Bronchial epithelial cell (primary cell): Measurements from ENCODE around the gene ADGRG4. TPM values are rescaled to one million over a fixed set of nuclear protein-coding genes. Genes with fewer than 3 reads are reported as not detected.

Source experiments
- DNase-seq: peaks from one replicate; pipeline ENCODE4 v3.0.0-alpha.2; 2010; ENCODE audit warnings: low read depth
- FAIRE-seq: peaks from 2 replicates; lab custom pipeline; 2011; peaks lifted over from hg19 to GRCh38; lab: Jason Lieb, UNC
- H3K27me3 ChIP-seq: 2 replicates; pipeline ENCODE4 v1.5.1; 2011; ENCODE audit warnings: low read length; ENCODE audit not compliant: control insufficient read depth, insufficient read depth
- H3K36me3 ChIP-seq: 2 replicates; pipeline ENCODE4 v1.5.1; 2011; ENCODE audit warnings: low read length; ENCODE audit not compliant: control insufficient read depth, insufficient read depth
- H3K4me3 ChIP-seq: 2 replicates; pipeline ENCODE4 v1.5.1; 2011; ENCODE audit warnings: mild to moderate bottlenecking, low read depth, low read length, control low read depth
- CTCF ChIP-seq: IDR thresholded peaks from 2 replicates; pipeline ENCODE4 v1.5.1; 2011; ENCODE audit warnings: mild to moderate bottlenecking, moderate library complexity, low read length, control low read depth, inconsistent platforms; ENCODE audit not compliant: insufficient read depth, severe bottlenecking
- total RNA-seq: library from RNA; depleted of rRNA; stranded (reverse); fragments of >200 nt; gene quantifications from 2 replicates; pipeline ENCODE4 v1.2.1, GENCODE V29; 2014

Gene ADGRG4
- total RNA-seq, 1 donor from 2014 or later, result not detected

DNA sequence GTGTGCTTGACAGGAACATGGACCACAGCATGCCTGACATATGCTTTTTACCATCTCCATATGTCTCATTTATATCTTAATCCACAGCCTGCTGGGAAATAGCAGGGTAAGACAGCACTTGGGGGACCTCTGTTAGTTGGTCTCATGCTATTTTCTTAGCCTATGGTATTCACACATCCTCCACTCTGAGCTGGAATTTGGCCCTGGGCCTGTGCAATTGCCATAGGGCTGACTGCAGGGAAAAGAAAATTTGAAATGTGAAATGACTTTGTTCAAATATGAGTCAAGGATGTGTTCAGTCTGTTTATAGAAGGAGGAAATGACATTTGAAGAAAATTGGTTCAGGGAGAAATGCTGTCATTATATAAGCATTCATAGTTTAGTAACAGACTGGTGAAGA is 40.0 kb upstream of the ADGRG4 start:
- peak; percentile 67 for DNase-seq
- Histone ChIP-seq H3K36me3 (no peaks in the 10 kb centered on the region), H3K4me3 (no peak overlapping the region), H3K27me3 (no peaks in the 10 kb centered on the region)
- no peak for TF ChIP-seq CTCF
- FAIRE-seq, result no peak

- DNase-seq (peak; percentile 38), FAIRE-seq (no peak)
- no peak for TF ChIP-seq CTCF
- Histone ChIP-seq H3K36me3 (no peaks in the 10 kb centered on the region), H3K4me3 (no peak overlapping the region), H3K27me3 (no peaks in the 10 kb centered on the region)
Measured at GRCh38 chrX:136261321-136261720, 39.4 kb upstream of the ADGRG4 start.

- FAIRE-seq, result no peak
- no peak for DNase-seq
- Histone ChIP-seq H3K27me3 (no peaks in the 10 kb centered on the region), H3K4me3 (no peak overlapping the region), H3K36me3 (no peaks in the 10 kb centered on the region)
- TF ChIP-seq CTCF, result no peak
Measured at GRCh38 chrX:136262243-136262642, 38.5 kb upstream of the ADGRG4 start.

DNA sequence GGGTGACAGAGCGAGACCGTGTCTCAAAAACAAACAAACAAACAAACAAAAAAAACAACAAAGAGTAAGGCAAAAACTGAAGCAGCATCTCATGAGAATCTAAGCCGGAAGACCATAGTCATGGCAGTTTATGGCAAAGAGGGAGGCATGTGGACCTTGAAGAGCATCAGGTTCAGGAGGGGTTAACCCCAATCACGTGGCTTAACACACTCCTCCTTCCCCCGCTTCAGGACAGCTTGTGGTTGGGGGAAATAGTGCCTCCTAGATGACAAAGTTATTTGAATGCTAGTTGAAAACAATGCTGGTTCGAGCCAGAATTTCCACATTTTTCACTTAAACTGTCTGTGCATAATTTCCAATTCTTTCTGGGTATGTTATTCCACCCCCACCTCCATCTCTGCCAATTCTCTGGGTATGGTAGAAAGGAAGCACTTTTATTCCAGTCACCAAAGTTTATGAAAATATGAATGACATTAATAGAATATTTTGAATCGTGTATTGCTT is 37.9 kb upstream of the ADGRG4 start:
- no peak for DNase-seq
- H3K36me3 ChIP-seq, result no peaks in the 10 kb centered on the region
- H3K4me3 ChIP-seq, result no peak overlapping the region
- no peak for TF ChIP-seq CTCF
- FAIRE-seq, result no peak
- no peaks in the 10 kb centered on the region for H3K27me3 ChIP-seq

DNA sequence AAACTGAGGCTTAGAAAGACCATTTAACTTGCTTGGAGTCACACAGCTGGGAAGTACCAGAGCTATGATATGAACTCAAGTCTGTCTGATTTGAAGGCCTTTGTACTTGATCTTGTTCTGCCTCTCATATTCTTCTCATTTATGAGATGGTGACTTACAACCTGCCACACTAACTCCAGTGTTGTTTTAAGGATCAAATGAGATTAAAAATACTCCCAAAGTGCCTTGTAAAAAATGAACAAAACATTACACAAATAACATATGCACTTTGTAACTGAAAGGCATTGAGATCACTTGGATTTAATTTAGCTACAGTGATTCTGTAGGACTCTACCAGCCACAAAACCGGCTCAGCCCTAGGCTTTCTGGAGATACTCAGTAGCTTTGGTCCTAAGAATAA is 33.9 kb upstream of the ADGRG4 start:
- DNase-seq (no peak), FAIRE-seq (no peak)
- H3K36me3 ChIP-seq, result no peaks in the 10 kb centered on the region
- H3K4me3 ChIP-seq, result no peak overlapping the region
- no peak for TF ChIP-seq CTCF
- H3K27me3 ChIP-seq, result no peaks in the 10 kb centered on the region
